Chondrocyte (in vitro differentiated cells): Measurements from ENCODE around the gene CCDC171. TPM values are rescaled to one million over a fixed set of nuclear protein-coding genes. Genes with fewer than 3 reads are reported as not detected.
"Not testable (repeated sequence)": the region's sequence is repeated elsewhere in the genome, so short reads cannot be mapped to it uniquely, and the experiment has no call there.

ENCODE experiments used
- DNase-seq: peaks from one replicate; pipeline ENCODE4 v3.0.0; 2021; ENCODE audit warnings: mixed read lengths, low spot score
- H3K27ac Mint-ChIP-seq: one replicate; pipeline ENCODE4 v1.8.0; 2021; ENCODE audit warnings: mild to moderate bottlenecking, moderate library complexity, mixed read lengths; ENCODE audit not compliant: unreplicated experiment
- H3K27me3 Mint-ChIP-seq: 2 replicates; pipeline ENCODE4 v1.8.0; 2021; ENCODE audit warnings: low read depth, mixed read lengths
- H3K36me3 Mint-ChIP-seq: 2 replicates; pipeline ENCODE4 v1.8.0; 2021; ENCODE audit warnings: low read depth, mixed read lengths
- H3K4me1 Mint-ChIP-seq: 2 replicates; pipeline ENCODE4 v1.8.0; 2021; ENCODE audit warnings: low read depth, mild to moderate bottlenecking, mixed read lengths
- H3K4me3 Mint-ChIP-seq: one replicate; pipeline ENCODE4 v1.8.0; 2021; ENCODE audit warnings: mild to moderate bottlenecking, moderate library complexity, mixed read lengths; ENCODE audit not compliant: unreplicated experiment
- H3K9me3 Mint-ChIP-seq: 2 replicates; pipeline ENCODE4 v1.8.0; 2021; ENCODE audit warnings: low read depth, mixed read lengths
- total RNA-seq: library from RNA; stranded (reverse); gene quantifications from 3 replicates; pipeline ENCODE4 v1.2.1, GENCODE V29; 2021
- TF ChIP-seq, protein P1 (sequence below): fragments of 200-600 bp; sonication (generic); IDR thresholded peaks from 2 replicates; pipeline ENCODE4 v1.5.0; 2021; ENCODE audit warnings: antibody characterized with exemption, mild to moderate bottlenecking, moderate library complexity

CCDC171 gene
- total RNA-seq, 1 donor from 2014 or later, result 3.2 TPM

DNA sequence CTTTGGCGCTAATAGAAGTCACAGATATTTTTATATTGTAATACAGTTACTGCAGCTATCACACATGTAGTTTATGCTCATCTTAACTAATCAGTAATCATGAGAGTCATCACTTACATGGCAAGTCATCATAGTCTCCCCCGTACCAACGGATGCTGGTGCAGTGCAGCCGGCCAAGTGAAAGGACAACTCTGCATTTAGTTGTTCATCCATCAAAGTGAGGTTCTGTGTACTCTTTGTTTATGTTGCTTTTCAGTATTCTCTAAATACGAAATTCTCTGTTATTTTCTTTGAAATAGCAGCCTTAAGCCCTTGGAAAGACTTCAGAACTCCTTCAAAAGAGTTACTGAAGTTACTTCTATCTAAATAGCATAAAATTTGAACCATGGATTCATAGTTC is 216.7 kb downstream of the CCDC171 start:
- DNase-seq, result no peak
- no peaks in the 10 kb centered on the region for H3K4me1 Mint-ChIP-seq
- TF ChIP-seq, protein P1, sequence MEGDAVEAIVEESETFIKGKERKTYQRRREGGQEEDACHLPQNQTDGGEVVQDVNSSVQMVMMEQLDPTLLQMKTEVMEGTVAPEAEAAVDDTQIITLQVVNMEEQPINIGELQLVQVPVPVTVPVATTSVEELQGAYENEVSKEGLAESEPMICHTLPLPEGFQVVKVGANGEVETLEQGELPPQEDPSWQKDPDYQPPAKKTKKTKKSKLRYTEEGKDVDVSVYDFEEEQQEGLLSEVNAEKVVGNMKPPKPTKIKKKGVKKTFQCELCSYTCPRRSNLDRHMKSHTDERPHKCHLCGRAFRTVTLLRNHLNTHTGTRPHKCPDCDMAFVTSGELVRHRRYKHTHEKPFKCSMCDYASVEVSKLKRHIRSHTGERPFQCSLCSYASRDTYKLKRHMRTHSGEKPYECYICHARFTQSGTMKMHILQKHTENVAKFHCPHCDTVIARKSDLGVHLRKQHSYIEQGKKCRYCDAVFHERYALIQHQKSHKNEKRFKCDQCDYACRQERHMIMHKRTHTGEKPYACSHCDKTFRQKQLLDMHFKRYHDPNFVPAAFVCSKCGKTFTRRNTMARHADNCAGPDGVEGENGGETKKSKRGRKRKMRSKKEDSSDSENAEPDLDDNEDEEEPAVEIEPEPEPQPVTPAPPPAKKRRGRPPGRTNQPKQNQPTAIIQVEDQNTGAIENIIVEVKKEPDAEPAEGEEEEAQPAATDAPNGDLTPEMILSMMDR, result no peak
- H3K4me3 Mint-ChIP-seq, result no peak overlapping the region
- peaks cover 3% of the 10 kb centered on the region for H3K9me3 Mint-ChIP-seq
- H3K36me3 Mint-ChIP-seq, result no peaks in the 10 kb centered on the region
- no peaks in the 10 kb centered on the region for H3K27me3 Mint-ChIP-seq
- no peak overlapping the region for H3K27ac Mint-ChIP-seq

DNA sequence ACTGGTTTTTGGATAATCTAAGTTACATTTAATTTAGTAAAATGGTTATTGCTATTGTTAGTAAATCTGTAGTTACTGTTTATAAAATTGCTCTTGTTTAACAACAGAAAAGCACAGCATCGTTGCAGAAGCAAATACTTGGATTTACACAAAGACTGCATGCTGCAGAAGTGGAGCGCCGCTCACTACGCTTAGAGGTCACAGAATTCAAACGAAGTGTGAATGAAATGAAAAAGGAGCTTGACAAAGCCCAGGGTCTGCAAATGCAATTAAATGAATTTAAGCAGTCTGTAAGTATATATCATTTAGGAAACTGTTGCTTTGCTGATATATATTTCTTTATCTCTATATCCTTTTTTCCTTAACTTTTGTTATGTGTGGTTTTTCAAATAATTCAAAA is 226.0 kb downstream of the CCDC171 start:
- TF ChIP-seq, protein P1, result no peak
- Mint-ChIP-seq H3K9me3 (peaks cover 3% of the 10 kb centered on the region), H3K4me1 (no peaks in the 10 kb centered on the region), H3K4me3 (no peak overlapping the region), H3K27ac (no peak overlapping the region), H3K36me3 (no peaks in the 10 kb centered on the region), H3K27me3 (no peaks in the 10 kb centered on the region)
- DNase-seq, result no peak

DNA sequence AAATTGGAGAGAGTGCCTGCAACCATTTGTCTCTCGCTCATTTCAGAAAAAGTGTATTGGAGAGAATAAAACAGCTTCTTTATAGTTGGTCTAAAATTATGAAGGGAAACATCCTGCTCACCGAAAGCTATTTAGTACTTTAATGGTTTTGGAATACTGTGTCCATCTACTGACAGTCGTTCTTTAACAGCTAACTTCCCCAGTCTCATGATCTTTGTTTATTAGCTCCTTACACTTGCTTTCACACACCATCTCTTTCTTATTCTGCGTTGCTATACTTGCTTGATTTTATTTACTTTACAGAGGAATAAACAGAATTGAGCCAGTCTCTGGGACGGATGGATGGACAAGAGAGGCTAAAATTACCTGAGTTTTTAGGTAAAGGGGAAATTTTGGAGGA is 229.3 kb downstream of the CCDC171 start:
- TF ChIP-seq, protein P1, result no peak
- H3K4me3 Mint-ChIP-seq, result no peak overlapping the region

DNA sequence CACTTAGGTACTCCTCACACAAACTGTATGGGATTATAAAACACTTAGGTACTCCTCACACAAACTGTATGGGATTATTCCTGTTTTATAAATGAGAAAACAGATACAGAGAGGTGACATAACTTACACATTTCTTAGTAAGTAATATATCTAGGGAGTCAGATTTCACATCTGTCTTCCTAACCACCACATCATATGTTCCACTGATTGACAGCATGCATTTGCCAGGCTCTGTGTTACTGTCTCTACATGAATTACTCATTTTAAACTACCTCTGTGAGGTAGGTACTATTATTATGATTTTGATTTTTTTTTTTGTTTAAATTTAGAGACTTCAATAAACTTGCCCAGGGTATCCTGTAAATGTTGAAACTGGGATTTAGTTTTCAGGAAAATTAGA is 232.7 kb downstream of the CCDC171 start:
- DNase-seq, result no peak
- Mint-ChIP-seq H3K27me3 (no peaks in the 10 kb centered on the region), H3K4me3 (no peak overlapping the region), H3K36me3 (peaks cover 5% of the 10 kb centered on the region), H3K4me1 (no peaks in the 10 kb centered on the region), H3K27ac (no peak overlapping the region), H3K9me3 (peaks cover 4% of the 10 kb centered on the region)
- TF ChIP-seq, protein P1, result no peak

More for the DNA sequence above, 229.3 kb downstream of the CCDC171 start:
- H3K4me1 Mint-ChIP-seq, result no peaks in the 10 kb centered on the region
- H3K27ac Mint-ChIP-seq, result no peak overlapping the region
- no peaks in the 10 kb centered on the region for H3K36me3 Mint-ChIP-seq
- H3K9me3 Mint-ChIP-seq, result no peaks in the 10 kb centered on the region
- no peaks in the 10 kb centered on the region for H3K27me3 Mint-ChIP-seq
- DNase-seq, result no peak

DNA sequence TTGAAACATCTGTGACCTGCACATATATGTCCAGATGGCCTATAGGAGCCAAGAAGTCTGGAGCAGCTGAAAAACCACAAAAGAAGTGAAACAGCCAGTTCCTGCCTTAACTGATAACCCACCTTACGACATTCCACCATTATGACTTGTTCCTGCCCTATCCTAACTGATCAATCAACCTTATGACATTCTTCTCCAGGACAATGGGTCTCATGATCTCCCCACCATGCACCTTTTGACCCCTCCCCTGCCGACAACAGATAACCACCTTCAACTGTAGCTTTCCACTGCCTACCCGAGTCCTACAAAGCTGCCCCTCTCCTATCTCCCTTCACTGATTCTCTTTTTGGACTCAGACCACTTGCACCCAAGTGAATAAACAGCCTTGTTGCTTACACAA is 233.8 kb downstream of the CCDC171 start:
- no peak overlapping the region for H3K4me3 Mint-ChIP-seq
- no peak overlapping the region for H3K27ac Mint-ChIP-seq
- DNase-seq, result no peak
- peaks cover 6% of the 10 kb centered on the region for H3K36me3 Mint-ChIP-seq
- no peaks in the 10 kb centered on the region for H3K27me3 Mint-ChIP-seq
- H3K9me3 Mint-ChIP-seq, result peaks cover 6% of the 10 kb centered on the region
- H3K4me1 Mint-ChIP-seq, result no peaks in the 10 kb centered on the region
- TF ChIP-seq, protein P1, result no peak

DNA sequence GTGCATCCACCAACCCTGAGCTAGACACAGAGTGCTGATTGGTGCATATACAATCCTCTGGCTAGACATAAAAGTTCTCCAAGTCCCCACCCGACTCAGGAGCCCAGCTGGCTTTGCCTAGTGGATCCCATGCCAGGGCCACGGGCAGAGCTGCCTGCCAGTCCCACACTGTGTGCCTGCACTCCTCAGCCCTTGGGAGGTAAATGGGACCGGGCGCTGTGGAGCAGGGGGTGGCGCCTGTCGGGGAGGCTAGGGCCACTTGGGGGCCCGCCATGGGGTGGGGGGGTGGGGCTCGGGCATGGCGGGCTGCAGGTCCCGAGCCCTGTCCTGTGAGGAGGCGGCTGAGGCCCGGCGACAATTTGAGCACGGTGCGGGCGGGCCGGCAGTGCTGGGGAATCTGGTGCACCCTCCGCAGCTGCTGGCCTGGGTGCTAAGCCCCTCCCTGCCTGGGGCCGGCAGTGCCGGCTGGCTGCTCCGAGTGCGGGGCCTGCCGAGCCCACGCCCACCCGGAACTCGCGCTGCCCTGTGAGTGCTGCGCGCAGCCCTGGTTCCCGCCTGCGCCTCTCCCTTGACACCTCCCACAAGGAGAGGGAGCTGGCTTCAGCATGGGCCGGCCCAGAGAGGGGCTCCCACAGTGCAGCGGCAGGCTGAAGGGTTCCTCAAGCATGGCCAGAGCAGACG is 257.5 kb downstream of the CCDC171 start:
- H3K9me3 Mint-ChIP-seq, result peaks cover 30% of the 10 kb centered on the region
- peak; percentile 71 for DNase-seq
- not testable (repeated sequence) for H3K4me1 Mint-ChIP-seq, H3K27ac Mint-ChIP-seq, H3K4me3 Mint-ChIP-seq, H3K27me3 Mint-ChIP-seq
- peaks cover 16% of the 10 kb centered on the region for H3K36me3 Mint-ChIP-seq
